Fibroblast of mammary gland (primary cell): ENCODE results near the gene TRIM72.
A peak's percentile ranks its signal among the peaks of the same experiment; 100 is the strongest.

Source experiments
- DNase-seq: peaks from one replicate; pipeline ENCODE4 v3.0.0-alpha.2; 2010; ENCODE audit warnings: low read depth
- H3K4me3 ChIP-seq: 2 replicates; pipeline ENCODE4 v1.5.1; 2011; ENCODE audit warnings: low read depth, mild to moderate bottlenecking, low read length, moderate library complexity; ENCODE audit not compliant: control insufficient read depth
- CTCF ChIP-seq: conservative IDR thresholded peaks from 2 replicates; pipeline ENCODE4 v1.5.1; 2011; ENCODE audit warnings: low read depth, low read length, inconsistent platforms; ENCODE audit not compliant: control insufficient read depth, insufficient read depth

The TRIM72 gene

GRCh38 chr16:31270795-31271194, 56.9 kb downstream of the TRIM72 start:
- TF ChIP-seq CTCF = no peak
- H3K4me3 ChIP-seq = no peak overlapping the region
- no peak for DNase-seq

- DNase-seq = no peak
- H3K4me3 ChIP-seq = no peak overlapping the region
- TF ChIP-seq CTCF = no peak
Measured at GRCh38 chr16:31271621-31272190, 57.8 kb downstream of the TRIM72 start.

GRCh38 chr16:31273187-31273586, 59.3 kb downstream of the TRIM72 start:
- no peak overlapping the region for H3K4me3 ChIP-seq
- TF ChIP-seq CTCF = no peak
- peak; percentile 3 for DNase-seq

- peak; percentile 31 for DNase-seq
- H3K4me3 ChIP-seq = no peak overlapping the region
- TF ChIP-seq CTCF = no peak
Measured at GRCh38 chr16:31273676-31274075, 59.8 kb downstream of the TRIM72 start.

GRCh38 chr16:31274831-31275816, 61.2 kb downstream of the TRIM72 start:
- TF ChIP-seq CTCF = no peak
- DNase-seq = no peak
- H3K4me3 ChIP-seq = no peak overlapping the region

GRCh38 chr16:31276600-31276999, 62.7 kb downstream of the TRIM72 start:
- H3K4me3 ChIP-seq = no peak overlapping the region
- no peak for TF ChIP-seq CTCF

More at GRCh38 chr16:31276600-31276999, 62.7 kb downstream of the TRIM72 start:
- no peak for DNase-seq
